ENCODE data around the gene SPINK4. TPM values are rescaled to one million over a fixed set of nuclear protein-coding genes. Genes with fewer than 3 reads are reported as not detected.

Gene SPINK4
- total RNA-seq, 2 experiments from 2014 or later = not detected

DNA sequence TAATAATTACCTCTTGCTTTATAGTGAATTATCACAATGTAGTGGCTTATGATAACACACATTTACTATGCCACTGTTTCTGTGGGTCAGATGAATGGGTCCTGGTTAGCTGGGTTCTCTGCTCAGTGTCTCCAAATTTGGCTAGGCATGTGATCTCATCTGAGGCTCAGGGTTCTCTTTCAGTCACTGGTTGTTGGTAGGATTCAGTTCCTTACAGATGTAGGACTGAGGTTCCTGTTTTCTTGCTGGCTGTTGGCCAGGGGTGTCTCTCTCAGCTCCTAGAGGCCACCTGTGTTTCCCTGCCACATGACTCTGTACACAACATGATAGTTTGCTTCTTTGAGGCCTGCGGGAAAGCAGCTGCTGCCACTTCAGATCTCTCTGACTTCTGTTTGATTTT, 57.5 kb downstream of the SPINK4 start:
- H3K9me3 Mint-ChIP-seq = no peaks in the 10 kb centered on the region
- peak overlapping the region; percentile 51 for H3K27ac Mint-ChIP-seq
- H3K36me3 Mint-ChIP-seq (ENCODE audit: low read depth) = peaks cover 96% of the 10 kb centered on the region
- ATAC-seq (ENCODE audit: poor library complexity) (peak; percentile 75), DNase-seq (peak in 4 of 14 experiments; percentile 8 to 53 (median 36))
- H3K4me3 Mint-ChIP-seq = peak overlapping the region; percentile 35
- no peak overlapping the region for H3K4me3 ChIP-seq (ENCODE audit: low read length)
- peaks cover 93% of the 10 kb centered on the region for H3K36me3 ChIP-seq (ENCODE audit: insufficient read depth, low read length)
- POLR2A ChIA-PET = interaction anchor here (2.1 kb wide), 1 partner anchor 11 kb away, joined by 4 read pairs; no protein-coding TSS in a partner anchor
- H3K4me1 ChIP-seq (ENCODE audit: insufficient read depth, low read length) = peaks cover 44% of the 10 kb centered on the region
- CTCF ChIA-PET = interaction anchor here (0.7 to 3.2 kb wide), 2 partner anchors 10 to 220 kb away, joined by 3 to 17 read pairs; no protein-coding TSS in a partner anchor
- peaks cover 81% of the 10 kb centered on the region for H3K4me1 Mint-ChIP-seq (ENCODE audit: low read depth)
- no peaks in the 10 kb centered on the region for H3K27me3 Mint-ChIP-seq
- H3K9me3 ChIP-seq (ENCODE audit: control insufficient read depth in 1 of 2, insufficient read depth in 1 of 2, low read length in 2 of 2) = no peaks in the 10 kb centered on the region
- TF ChIP-seq, protein P1, sequence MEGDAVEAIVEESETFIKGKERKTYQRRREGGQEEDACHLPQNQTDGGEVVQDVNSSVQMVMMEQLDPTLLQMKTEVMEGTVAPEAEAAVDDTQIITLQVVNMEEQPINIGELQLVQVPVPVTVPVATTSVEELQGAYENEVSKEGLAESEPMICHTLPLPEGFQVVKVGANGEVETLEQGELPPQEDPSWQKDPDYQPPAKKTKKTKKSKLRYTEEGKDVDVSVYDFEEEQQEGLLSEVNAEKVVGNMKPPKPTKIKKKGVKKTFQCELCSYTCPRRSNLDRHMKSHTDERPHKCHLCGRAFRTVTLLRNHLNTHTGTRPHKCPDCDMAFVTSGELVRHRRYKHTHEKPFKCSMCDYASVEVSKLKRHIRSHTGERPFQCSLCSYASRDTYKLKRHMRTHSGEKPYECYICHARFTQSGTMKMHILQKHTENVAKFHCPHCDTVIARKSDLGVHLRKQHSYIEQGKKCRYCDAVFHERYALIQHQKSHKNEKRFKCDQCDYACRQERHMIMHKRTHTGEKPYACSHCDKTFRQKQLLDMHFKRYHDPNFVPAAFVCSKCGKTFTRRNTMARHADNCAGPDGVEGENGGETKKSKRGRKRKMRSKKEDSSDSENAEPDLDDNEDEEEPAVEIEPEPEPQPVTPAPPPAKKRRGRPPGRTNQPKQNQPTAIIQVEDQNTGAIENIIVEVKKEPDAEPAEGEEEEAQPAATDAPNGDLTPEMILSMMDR (IDR thresholded peaks at IDR 0.05) = no peak
- no peak overlapping the region for H3K27ac ChIP-seq (ENCODE audit: low read depth in 1 of 2, low read length in 2 of 2)
- intact Hi-C loops (cut with DNase I, micrococcal nuclease) = loop anchor here in 1 of 2 experiments (5.0 kb wide), 1 partner anchor 45 kb away; no protein-coding TSS in a partner anchor
- no peaks in the 10 kb centered on the region for H3K27me3 ChIP-seq (ENCODE audit: control insufficient read depth in 1 of 2, insufficient read depth in 2 of 2, low read length in 2 of 2)

Other genes with a start within 250 kb of the SPINK4 start
- gene APTX, start 238.5 kb upstream of the SPINK4 start, total RNA-seq = 10 to 100 TPM; 22.0 to 22.5 TPM
- 100 to 1,000 TPM; 150 to 156 TPM for gene DNAJA1, start 214.9 kb upstream of the SPINK4 start, total RNA-seq
- gene SMU1, start 163.5 kb upstream of the SPINK4 start, total RNA-seq = 10 to 100 TPM; 25.1 to 26.0 TPM
- 10 to 100 TPM; 74.7 to 77.0 TPM for gene B4GALT1, start 72.8 kb upstream of the SPINK4 start, total RNA-seq
- 10 to 100 TPM; 58.0 to 61.4 TPM for gene BAG1, start 24.5 kb downstream of the SPINK4 start, total RNA-seq
- gene CHMP5, start 24.9 kb downstream of the SPINK4 start, total RNA-seq = 10 to 100 TPM; 17.4 to 18.6 TPM
- gene NFX1, start 50.3 kb downstream of the SPINK4 start, total RNA-seq = 10 to 100 TPM; 33.1 to 34.1 TPM
- gene AQP7, start 162.4 kb downstream of the SPINK4 start, total RNA-seq = under 1 TPM; 0.25 to 0.27 TPM
- 100 to 1,000 TPM in 1 of 2 experiments, 10 to 100 TPM in 1; 99.8 to 106 TPM for gene AQP3, start 207.4 kb downstream of the SPINK4 start, total RNA-seq
- 10 to 100 TPM; 30.5 to 30.6 TPM for gene NOL6, start 233.8 kb downstream of the SPINK4 start, total RNA-seq

All from CD4-positive, alpha-beta T cell (primary cell).